ENCODE measurements around the gene FXR2. TPM values are rescaled to one million over a fixed set of nuclear protein-coding genes. Genes with fewer than 3 reads are reported as not detected.

The FXR2 gene
- total and polyA plus RNA-seq, 2 donors from 2014 or later: 29.3 to 59.2 TPM

DNA sequence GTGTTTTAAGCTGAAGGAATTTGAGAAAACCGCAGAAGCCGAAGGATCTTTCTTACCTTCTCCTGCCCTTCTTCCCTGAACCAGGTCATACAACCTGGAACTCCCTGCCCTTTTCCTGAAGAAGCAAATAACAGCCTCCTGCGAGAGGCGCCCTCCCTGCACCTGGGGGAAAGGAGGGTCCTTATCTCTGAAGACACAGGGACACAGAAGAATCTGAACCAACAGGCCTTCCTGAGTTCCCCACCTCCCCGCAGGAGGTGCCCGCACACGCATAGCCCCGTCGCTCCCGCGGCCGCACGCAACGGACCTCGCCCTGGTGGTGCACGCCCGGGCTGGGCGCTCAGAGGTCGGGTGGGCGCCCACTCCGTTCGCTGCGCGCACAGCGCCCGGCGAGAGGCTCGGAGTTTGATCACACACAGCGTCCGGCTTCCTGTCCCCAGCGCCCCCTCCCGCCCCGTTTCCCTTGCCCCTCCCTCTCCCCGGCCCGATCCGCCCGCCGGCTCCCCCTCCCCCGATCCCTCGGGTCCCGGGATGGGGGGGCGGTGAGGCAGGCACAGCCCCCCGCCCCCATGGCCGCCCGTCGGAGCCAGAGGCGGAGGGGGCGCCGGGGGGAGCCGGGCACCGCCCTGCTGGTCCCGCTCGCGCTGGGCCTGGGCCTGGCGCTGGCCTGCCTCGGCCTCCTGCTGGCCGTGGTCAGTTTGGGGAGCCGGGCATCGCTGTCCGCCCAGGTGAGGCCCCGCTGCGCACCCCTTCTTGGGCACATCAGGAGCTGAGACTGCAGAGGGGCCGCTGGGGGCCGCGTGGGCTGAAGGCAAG, 65.9 kb downstream of the FXR2 start, which contains the start of gene TNFSF12:
Gene TNFSF12, plus strand, starts transcription at position 474 of the 816 bp plus-strand sequence. Its CDS starts 96 bp downstream, at position 570.
- peak; percentile 56 to 91 (median 61) for DNase-seq
- FAIRE-seq: no peak
- peaks cover 0 to 17% (median 13%) of the 10 kb centered on the region in 3 donors for H3K4me1 ChIP-seq (ENCODE audit: control insufficient read depth in 2 of 3, insufficient read depth in 2 of 3, low read depth in 1 of 3, low read length in 3 of 3)
- no peaks in the 10 kb centered on the region for H3K36me3 ChIP-seq (ENCODE audit: control insufficient read depth in 2 of 3, insufficient read depth in 3 of 3, low read length in 3 of 3)
- peak within 1 kb of the TSS; percentile 88 to 93 for H3K27ac ChIP-seq (ENCODE audit: low read depth in 2 of 2, low read length in 2 of 2)
- H3K9ac ChIP-seq (ENCODE audit: low read length in 3 of 3): peak within 1 kb of the TSS; percentile 42 to 95 (median 73)
- peak; percentile 11 for TF ChIP-seq CTCF (IDR thresholded peaks at IDR 0.05; ENCODE audit: borderline replicate concordance, extremely low read depth, insufficient read depth)
- intact Hi-C loops (cut with DNase I): no loop called here
- no peaks in the 10 kb centered on the region for H3K9me3 ChIP-seq (ENCODE audit: control insufficient read depth in 2 of 3, insufficient read depth in 1 of 3, low read length in 3 of 3)
- peak within 1 kb of the TSS; percentile 61 to 92 (median 70) for H3K4me3 ChIP-seq (ENCODE audit: low read length in 3 of 3)
- H3K27me3 ChIP-seq (ENCODE audit: control insufficient read depth, insufficient read depth, low read length): no peaks in the 10 kb centered on the region

DNA sequence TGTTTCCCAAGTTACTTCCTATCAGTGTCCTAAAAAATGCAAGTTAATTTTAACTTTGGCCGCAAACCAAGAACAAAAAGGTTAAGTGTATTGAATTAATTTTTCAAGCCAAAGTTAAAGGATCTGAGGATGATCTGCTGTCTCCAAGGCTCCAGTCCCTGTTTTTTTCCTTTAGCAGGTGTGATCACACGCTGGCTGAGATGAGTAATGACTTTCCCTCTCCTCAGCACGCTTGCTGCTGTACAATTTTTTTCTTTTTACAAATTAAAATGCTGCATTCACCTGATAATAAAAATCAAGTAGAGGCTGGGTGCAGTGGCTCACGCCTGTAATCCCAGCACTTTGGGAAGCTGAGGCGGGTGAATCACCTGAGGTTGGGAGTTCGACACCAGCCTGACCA, 69.8 kb downstream of the FXR2 start:
- Histone ChIP-seq H3K36me3 (ENCODE audit: control insufficient read depth in 2 of 3, insufficient read depth in 3 of 3, low read length in 3 of 3) (no peaks in the 10 kb centered on the region), H3K9me3 (ENCODE audit: control insufficient read depth in 2 of 3, insufficient read depth in 1 of 3, low read length in 3 of 3) (no peaks in the 10 kb centered on the region), H3K4me1 (ENCODE audit: control insufficient read depth in 2 of 3, insufficient read depth in 2 of 3, low read depth in 1 of 3, low read length in 3 of 3) (peaks cover 0 to 12% (median 10%) of the 10 kb centered on the region in 3 donors), H3K27me3 (ENCODE audit: control insufficient read depth, insufficient read depth, low read length) (no peaks in the 10 kb centered on the region), H3K4me3 (ENCODE audit: low read length in 3 of 3) (no peak overlapping the region), H3K9ac (ENCODE audit: low read length in 3 of 3) (no peak overlapping the region), H3K27ac (ENCODE audit: low read depth in 2 of 2, low read length in 2 of 2) (no peak overlapping the region)
- FAIRE-seq: peak; percentile 41
- intact Hi-C loops (cut with DNase I): no loop called here
- no peak for DNase-seq
- no peak for TF ChIP-seq CTCF (IDR thresholded peaks at IDR 0.05; ENCODE audit: borderline replicate concordance, extremely low read depth, insufficient read depth)

Other genes starting within 250 kb of the FXR2 start
- gene TNK1, start 233.8 kb downstream of the FXR2 start, total RNA-seq: 9.3 TPM
- 7.6 TPM for gene TNK1, start 233.8 kb downstream of the FXR2 start, polyA plus RNA-seq (ENCODE audit: insufficient read depth, low read depth, low replicate concordance)
- gene PLSCR3, start 220.4 kb downstream of the FXR2 start, total RNA-seq: 35.0 TPM
- 26.4 TPM for gene PLSCR3, start 220.4 kb downstream of the FXR2 start, polyA plus RNA-seq (ENCODE audit: insufficient read depth, low read depth, low replicate concordance)
- 55.8 TPM for gene TMEM256, start 210.8 kb downstream of the FXR2 start, total RNA-seq
- gene TMEM256, start 210.8 kb downstream of the FXR2 start, polyA plus RNA-seq (ENCODE audit: insufficient read depth, low read depth, low replicate concordance): 389 TPM
- gene NLGN2, start 207.1 kb downstream of the FXR2 start, total RNA-seq: 23.4 TPM
- gene NLGN2, start 207.1 kb downstream of the FXR2 start, polyA plus RNA-seq (ENCODE audit: insufficient read depth, low read depth, low replicate concordance): 7.3 TPM
- gene SPEM1, start 194.6 kb downstream of the FXR2 start, total RNA-seq: not detected
- gene SPEM1, start 194.6 kb downstream of the FXR2 start, polyA plus RNA-seq (ENCODE audit: insufficient read depth, low read depth, low replicate concordance): not detected
- not detected for gene SPEM2, start 189.3 kb downstream of the FXR2 start, total RNA-seq
- not detected for gene SPEM2, start 189.3 kb downstream of the FXR2 start, polyA plus RNA-seq (ENCODE audit: insufficient read depth, low read depth, low replicate concordance)
- gene SPEM3, start 186.0 kb downstream of the FXR2 start, total RNA-seq: not detected
- not detected for gene SPEM3, start 186.0 kb downstream of the FXR2 start, polyA plus RNA-seq (ENCODE audit: insufficient read depth, low read depth, low replicate concordance)
- gene TMEM102, start 179.5 kb downstream of the FXR2 start, total RNA-seq: 10.0 TPM
- 10.0 TPM for gene TMEM102, start 179.5 kb downstream of the FXR2 start, polyA plus RNA-seq (ENCODE audit: insufficient read depth, low read depth, low replicate concordance)
- 1.4 TPM for gene FGF11, start 175.4 kb downstream of the FXR2 start, total RNA-seq
- gene FGF11, start 175.4 kb downstream of the FXR2 start, polyA plus RNA-seq (ENCODE audit: insufficient read depth, low read depth, low replicate concordance): 7.7 TPM
- gene CHRNB1, start 169.8 kb downstream of the FXR2 start, total RNA-seq: 11.9 TPM
- gene CHRNB1, start 169.8 kb downstream of the FXR2 start, polyA plus RNA-seq (ENCODE audit: insufficient read depth, low read depth, low replicate concordance): 19.3 TPM
- gene ZBTB4, start 135.3 kb downstream of the FXR2 start, total RNA-seq: 64.8 TPM
- gene ZBTB4, start 135.3 kb downstream of the FXR2 start, polyA plus RNA-seq (ENCODE audit: insufficient read depth, low read depth, low replicate concordance): 23.2 TPM
- not detected for gene SLC35G6, start 133.5 kb downstream of the FXR2 start, total RNA-seq
- not detected for gene SLC35G6, start 133.5 kb downstream of the FXR2 start, polyA plus RNA-seq (ENCODE audit: insufficient read depth, low read depth, low replicate concordance)
- gene POLR2A, start 130.5 kb downstream of the FXR2 start, total RNA-seq: 133 TPM
- 18.6 TPM for gene POLR2A, start 130.5 kb downstream of the FXR2 start, polyA plus RNA-seq (ENCODE audit: insufficient read depth, low read depth, low replicate concordance)
- 48.0 TPM for gene TNFSF12, start 65.8 kb downstream of the FXR2 start, total RNA-seq
- gene TNFSF12, start 65.8 kb downstream of the FXR2 start, polyA plus RNA-seq (ENCODE audit: insufficient read depth, low read depth, low replicate concordance): 61.8 TPM
- 99.2 TPM for gene TNFSF13, start 56.1 kb downstream of the FXR2 start, total RNA-seq
- gene TNFSF13, start 56.1 kb downstream of the FXR2 start, polyA plus RNA-seq (ENCODE audit: insufficient read depth, low read depth, low replicate concordance): 68.6 TPM
- 43.5 TPM for gene SENP3, start 53.0 kb downstream of the FXR2 start, total RNA-seq
- gene SENP3, start 53.0 kb downstream of the FXR2 start, polyA plus RNA-seq (ENCODE audit: insufficient read depth, low read depth, low replicate concordance): 50.3 TPM
- 92.6 TPM for gene CD68, start 35.3 kb downstream of the FXR2 start, total RNA-seq
- gene CD68, start 35.3 kb downstream of the FXR2 start, polyA plus RNA-seq (ENCODE audit: insufficient read depth, low read depth, low replicate concordance): 38.3 TPM
- 54.2 TPM for gene MPDU1, start 31.0 kb downstream of the FXR2 start, total RNA-seq
- 145 TPM for gene MPDU1, start 31.0 kb downstream of the FXR2 start, polyA plus RNA-seq (ENCODE audit: insufficient read depth, low read depth, low replicate concordance)
- gene SOX15, start 24.8 kb downstream of the FXR2 start, total RNA-seq: 0.88 TPM
- 0.80 TPM for gene SOX15, start 24.8 kb downstream of the FXR2 start, polyA plus RNA-seq (ENCODE audit: insufficient read depth, low read depth, low replicate concordance)
- 74.7 TPM for gene SAT2, start 12.9 kb upstream of the FXR2 start, total RNA-seq
- gene SAT2, start 12.9 kb upstream of the FXR2 start, polyA plus RNA-seq (ENCODE audit: insufficient read depth, low read depth, low replicate concordance): 430 TPM
- 0.57 TPM for gene SHBG, start 15.2 kb upstream of the FXR2 start, total RNA-seq
- 4.6 TPM for gene SHBG, start 15.2 kb upstream of the FXR2 start, polyA plus RNA-seq (ENCODE audit: insufficient read depth, low read depth, low replicate concordance)
- gene ATP1B2, start 36.0 kb upstream of the FXR2 start, total RNA-seq: 7.6 TPM
- 12.8 TPM for gene ATP1B2, start 36.0 kb upstream of the FXR2 start, polyA plus RNA-seq (ENCODE audit: insufficient read depth, low read depth, low replicate concordance)
- gene TP53, start 72.6 kb upstream of the FXR2 start, total RNA-seq: 66.9 TPM
- 14.8 TPM for gene TP53, start 72.6 kb upstream of the FXR2 start, polyA plus RNA-seq (ENCODE audit: insufficient read depth, low read depth, low replicate concordance)
- gene WRAP53, start 73.6 kb upstream of the FXR2 start, total RNA-seq: 6.5 TPM
- gene WRAP53, start 73.6 kb upstream of the FXR2 start, polyA plus RNA-seq (ENCODE audit: insufficient read depth, low read depth, low replicate concordance): 10.8 TPM
- gene EFNB3, start 90.3 kb upstream of the FXR2 start, total RNA-seq: 3.5 TPM
- gene EFNB3, start 90.3 kb upstream of the FXR2 start, polyA plus RNA-seq (ENCODE audit: insufficient read depth, low read depth, low replicate concordance): 2.3 TPM
- 0.66 TPM for gene DNAH2, start 102.8 kb upstream of the FXR2 start, total RNA-seq
- gene DNAH2, start 102.8 kb upstream of the FXR2 start, polyA plus RNA-seq (ENCODE audit: insufficient read depth, low read depth, low replicate concordance): 0.17 TPM
- 32.3 TPM for gene KDM6B, start 219.3 kb upstream of the FXR2 start, total RNA-seq
- gene KDM6B, start 219.3 kb upstream of the FXR2 start, polyA plus RNA-seq (ENCODE audit: insufficient read depth, low read depth, low replicate concordance): 3.9 TPM
- 17.6 TPM for gene TMEM88, start 240.2 kb upstream of the FXR2 start, total RNA-seq
- gene TMEM88, start 240.2 kb upstream of the FXR2 start, polyA plus RNA-seq (ENCODE audit: insufficient read depth, low read depth, low replicate concordance): 59.8 TPM
- 69.6 TPM for gene NAA38, start 242.7 kb upstream of the FXR2 start, total RNA-seq
- gene NAA38, start 242.7 kb upstream of the FXR2 start, polyA plus RNA-seq (ENCODE audit: insufficient read depth, low read depth, low replicate concordance): 246 TPM
- 20.4 TPM for gene CYB5D1, start 243.1 kb upstream of the FXR2 start, total RNA-seq
- gene CYB5D1, start 243.1 kb upstream of the FXR2 start, polyA plus RNA-seq (ENCODE audit: insufficient read depth, low read depth, low replicate concordance): 14.3 TPM

Data from kidney (tissue), 14 donors.